ENCODE data around the gene MAP3K7CL.

The MAP3K7CL gene

DNA sequence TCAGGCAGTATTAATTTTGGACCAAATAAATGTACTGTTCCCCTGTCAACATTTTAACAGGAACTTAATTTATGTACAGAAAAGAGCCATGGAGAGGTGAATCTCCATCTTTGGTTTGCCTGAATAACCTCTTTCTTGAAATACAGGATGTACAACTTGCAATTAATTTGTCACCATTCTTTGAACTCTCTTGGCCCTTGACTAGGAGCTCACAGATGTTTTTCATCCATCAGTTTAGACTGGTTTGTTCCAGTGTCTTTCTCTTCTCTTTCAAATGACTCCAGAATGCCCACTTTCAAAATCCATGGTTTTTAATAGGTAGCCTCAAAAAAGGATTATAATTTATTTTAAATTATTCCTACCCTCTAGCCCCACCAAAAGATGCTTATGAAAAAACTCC, 5.0 kb downstream of the MAP3K7CL start:
- DNase-seq (ENCODE audit: low read depth in 1 of 2, low spot score in 1 of 2): no peak

DNA sequence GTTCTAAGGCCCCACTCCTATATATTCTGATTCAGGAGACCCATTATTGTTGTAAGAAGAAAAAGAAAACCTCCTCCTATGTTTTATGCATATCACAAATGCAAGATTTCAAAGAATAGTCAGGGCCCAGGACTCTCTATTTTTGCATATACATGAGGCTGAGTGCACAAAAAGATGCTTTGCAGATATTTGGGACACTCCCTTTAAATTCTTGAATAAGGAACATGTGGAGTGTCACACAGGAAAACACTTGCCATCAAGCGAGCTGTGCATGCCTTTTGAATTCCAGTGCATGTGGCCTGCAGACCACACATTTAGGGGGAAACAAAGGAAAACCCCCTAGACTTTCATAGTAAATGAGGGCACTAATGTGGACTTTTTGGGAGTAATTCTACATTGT, 5.6 kb downstream of the MAP3K7CL start:
- no peak for DNase-seq (ENCODE audit: low read depth in 1 of 2, low spot score in 1 of 2)
- H3K27me3 ChIP-seq (ENCODE audit: insufficient read depth, poor library complexity, severe bottlenecking): no peaks in the 10 kb centered on the region
- no peak overlapping the region for H3K4me3 ChIP-seq (replicated peaks; ENCODE audit: insufficient read depth, low read length)
- H3K27ac ChIP-seq (replicated peaks): no peak overlapping the region
- TF ChIP-seq REST (IDR thresholded peaks at IDR 0.05; ENCODE audit: insufficient replicate concordance, low read depth) (no peak), GABPA (IDR thresholded peaks at IDR 0.05; ENCODE audit: low read depth) (no peak), CTCF (IDR thresholded peaks at IDR 0.05; ENCODE audit: insufficient read depth, low read length) (no peak), SPI1 (IDR thresholded peaks at IDR 0.05; ENCODE audit: borderline replicate concordance, low read depth) (no peak), POLR2AphosphoS5 (IDR thresholded peaks at IDR 0.05; ENCODE audit: low read depth) (no peak)

More for the DNA sequence above, 5.0 kb downstream of the MAP3K7CL start:
- Histone ChIP-seq H3K27ac (replicated peaks) (no peak overlapping the region), H3K4me3 (replicated peaks; ENCODE audit: insufficient read depth, low read length) (no peak overlapping the region), H3K27me3 (ENCODE audit: insufficient read depth, poor library complexity, severe bottlenecking) (no peaks in the 10 kb centered on the region)
- no peak for TF ChIP-seq SPI1 (IDR thresholded peaks at IDR 0.05; ENCODE audit: borderline replicate concordance, low read depth)
- TF ChIP-seq REST (IDR thresholded peaks at IDR 0.05; ENCODE audit: insufficient replicate concordance, low read depth): no peak
- no peak for TF ChIP-seq POLR2AphosphoS5 (IDR thresholded peaks at IDR 0.05; ENCODE audit: low read depth)
- TF ChIP-seq GABPA (IDR thresholded peaks at IDR 0.05; ENCODE audit: low read depth): no peak
- TF ChIP-seq CTCF (IDR thresholded peaks at IDR 0.05; ENCODE audit: insufficient read depth, low read length): no peak

DNA sequence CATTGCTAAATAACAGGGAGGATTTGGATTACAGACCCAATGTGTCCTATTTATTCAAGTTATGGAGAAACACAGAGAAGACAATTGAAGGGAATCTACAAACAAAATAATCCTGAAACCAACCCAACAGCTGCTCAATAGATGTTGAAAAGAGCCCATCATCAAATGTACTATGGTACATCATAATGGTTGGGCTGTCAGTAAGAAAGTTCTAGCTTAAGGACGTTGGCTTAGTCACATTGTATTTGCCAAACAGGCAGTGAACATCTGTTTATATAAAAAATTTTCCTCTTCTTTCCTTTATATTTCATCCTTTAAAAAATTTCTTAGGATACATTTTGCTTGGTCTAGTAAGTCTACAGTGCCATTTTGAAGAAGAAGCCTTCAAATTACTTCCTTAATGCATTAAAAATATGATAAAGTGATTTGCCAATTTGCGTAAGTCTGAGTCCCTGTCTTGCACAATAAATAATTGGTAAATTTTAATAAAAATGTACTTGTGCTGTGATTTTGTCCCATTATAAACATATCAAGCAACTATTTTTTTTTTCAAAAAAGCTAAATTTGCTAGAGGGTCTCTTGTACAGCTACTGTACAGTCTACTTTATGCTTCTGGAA, 14.4 kb downstream of the MAP3K7CL start:
- TF ChIP-seq SPI1 (IDR thresholded peaks at IDR 0.05; ENCODE audit: borderline replicate concordance, low read depth) (no peak), GABPA (IDR thresholded peaks at IDR 0.05; ENCODE audit: low read depth) (no peak), POLR2AphosphoS5 (IDR thresholded peaks at IDR 0.05; ENCODE audit: low read depth) (no peak), REST (IDR thresholded peaks at IDR 0.05; ENCODE audit: insufficient replicate concordance, low read depth) (no peak), CTCF (IDR thresholded peaks at IDR 0.05; ENCODE audit: insufficient read depth, low read length) (no peak)
- no peak overlapping the region for H3K27ac ChIP-seq (replicated peaks)
- no peaks in the 10 kb centered on the region for H3K27me3 ChIP-seq (ENCODE audit: insufficient read depth, poor library complexity, severe bottlenecking)
- H3K4me3 ChIP-seq (replicated peaks; ENCODE audit: insufficient read depth, low read length): no peak overlapping the region
- no peak for DNase-seq (ENCODE audit: low read depth in 1 of 2, low spot score in 1 of 2)
